DMS79 treated with DMSO at 0.1 percent for 48 hours (cell line): ENCODE results near the gene LRIF1.
"Not testable (repeated sequence)": the region's sequence is repeated elsewhere in the genome, so short reads cannot be mapped to it uniquely, and the experiment has no call there.

Experiments
- DNase-seq: peaks from one replicate; lab custom pipeline; 2025; lab: John Stamatoyannopoulos, UW

The LRIF1 gene

GRCh38 chr1:110951161-110951560 is 12.6 kb downstream of the LRIF1 start:
- DNase-seq, result no peak

- no peak for DNase-seq
Measured at GRCh38 chr1:110948038-110948810, 15.5 kb downstream of the LRIF1 start.

- no peak for DNase-seq
Measured at GRCh38 chr1:110945626-110946025, 18.1 kb downstream of the LRIF1 start.

GRCh38 chr1:110944806-110945205 is 18.9 kb downstream of the LRIF1 start:
- no peak for DNase-seq

GRCh38 chr1:110936567-110936966 is 27.2 kb downstream of the LRIF1 start:
- no peak for DNase-seq

- not testable (repeated sequence) for DNase-seq
Measured at GRCh38 chr1:110931097-110931496, 32.6 kb downstream of the LRIF1 start.

- no peak for DNase-seq
Measured at GRCh38 chr1:110928904-110929303, 34.8 kb downstream of the LRIF1 start.

GRCh38 chr1:110928191-110928590 is 35.5 kb downstream of the LRIF1 start:
- no peak for DNase-seq

- no peak for DNase-seq
Measured at GRCh38 chr1:110927484-110928075, 36.1 kb downstream of the LRIF1 start.

- no peak for DNase-seq
Measured at GRCh38 chr1:110921953-110922352, 41.8 kb downstream of the LRIF1 start.

GRCh38 chr1:110918016-110918415 is 45.7 kb downstream of the LRIF1 start:
- no peak for DNase-seq

GRCh38 chr1:110916669-110917306 is 46.9 kb downstream of the LRIF1 start:
- DNase-seq, result no peak

GRCh38 chr1:110916274-110916668 is 47.5 kb downstream of the LRIF1 start:
- DNase-seq, result no peak

- DNase-seq, result no peak
Measured at GRCh38 chr1:110915804-110916203, 47.9 kb downstream of the LRIF1 start.

- DNase-seq, result no peak
Measured at GRCh38 chr1:110914676-110915075, 49.0 kb downstream of the LRIF1 start.

- no peak for DNase-seq
Measured at GRCh38 chr1:110912784-110913183, 50.9 kb downstream of the LRIF1 start.

- DNase-seq, result no peak
Measured at GRCh38 chr1:110903853-110904500, 59.7 kb downstream of the LRIF1 start.

GRCh38 chr1:110902820-110903463 is 60.8 kb downstream of the LRIF1 start:
- DNase-seq, result no peak

GRCh38 chr1:110899458-110899843 is 64.3 kb downstream of the LRIF1 start:
- DNase-seq, result no peak

- no peak for DNase-seq
Measured at GRCh38 chr1:110898734-110899457, 64.8 kb downstream of the LRIF1 start.

- no peak for DNase-seq
Measured at GRCh38 chr1:110897681-110898080, 66.0 kb downstream of the LRIF1 start.
